Nephron progenitor cell (in vitro differentiated cells): Measurements from ENCODE around the gene ADGRL3.

Experiments used
- DNase-seq: peaks from one replicate; pipeline ENCODE4 v3.0.0; 2021
- H3K27ac Mint-ChIP-seq: 2 replicates; pipeline ENCODE4 v1.8.0; 2021; ENCODE audit warnings: mild to moderate bottlenecking, moderate library complexity, mixed read lengths
- H3K27me3 Mint-ChIP-seq: 2 replicates; pipeline ENCODE4 v1.8.0; 2021; ENCODE audit warnings: mild to moderate bottlenecking, low read depth, mixed read lengths; ENCODE audit not compliant: poor library complexity
- H3K36me3 Mint-ChIP-seq: 2 replicates; pipeline ENCODE4 v1.8.0; 2021; ENCODE audit warnings: low read depth, mixed read lengths
- H3K4me1 Mint-ChIP-seq: 2 replicates; pipeline ENCODE4 v1.8.0; 2021; ENCODE audit warnings: mixed read lengths
- H3K4me3 Mint-ChIP-seq: 2 replicates; pipeline ENCODE4 v1.8.0; 2021; ENCODE audit warnings: mild to moderate bottlenecking, moderate library complexity, mixed read lengths
- H3K9me3 Mint-ChIP-seq: 2 replicates; pipeline ENCODE4 v1.8.0; 2021; ENCODE audit warnings: mild to moderate bottlenecking, moderate library complexity, mixed read lengths
- CTCF ChIP-seq: fragments of 200-600 bp; sonication (generic); IDR thresholded peaks from 2 replicates; pipeline ENCODE4 v1.5.0; 2021; ENCODE audit warnings: antibody characterized with exemption

ADGRL3 gene

DNA sequence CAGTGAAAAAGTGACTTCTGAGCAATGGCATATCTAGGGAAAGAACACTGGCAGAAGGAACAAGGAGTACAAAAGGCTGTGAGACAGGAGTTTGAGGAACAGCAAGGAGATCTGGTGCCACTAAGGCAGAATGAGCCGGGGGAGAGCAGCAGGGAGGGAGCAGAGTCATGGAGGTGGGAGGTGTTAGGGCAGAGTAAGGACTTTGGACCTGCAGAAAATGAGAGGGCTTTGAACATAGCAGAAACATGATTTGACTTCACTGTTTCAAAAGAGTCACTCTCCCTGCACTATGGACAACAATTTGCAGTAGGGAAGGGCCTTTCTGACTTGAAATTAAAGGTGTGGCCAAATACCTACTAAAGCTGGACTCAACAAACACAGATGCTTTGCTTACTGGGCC, 356.2 kb downstream of the ADGRL3 start:
- no peak for DNase-seq
- H3K27ac Mint-ChIP-seq: no peak overlapping the region
- no peak overlapping the region for H3K4me3 Mint-ChIP-seq
- peaks cover 8% of the 10 kb centered on the region for H3K4me1 Mint-ChIP-seq
- H3K9me3 Mint-ChIP-seq: no peaks in the 10 kb centered on the region
- TF ChIP-seq CTCF: no peak
- H3K36me3 Mint-ChIP-seq: no peaks in the 10 kb centered on the region
- no peaks in the 10 kb centered on the region for H3K27me3 Mint-ChIP-seq

GRCh38 chr4:61559396-61559795, 359.3 kb downstream of the ADGRL3 start:
- Mint-ChIP-seq H3K9me3 (peaks cover 9% of the 10 kb centered on the region), H3K4me3 (no peak overlapping the region), H3K36me3 (peaks cover 14% of the 10 kb centered on the region), H3K27me3 (no peaks in the 10 kb centered on the region), H3K4me1 (peaks cover 8% of the 10 kb centered on the region), H3K27ac (no peak overlapping the region)
- DNase-seq: no peak
- TF ChIP-seq CTCF: no peak

- no peak for DNase-seq
- TF ChIP-seq CTCF: no peak
- Mint-ChIP-seq H3K4me3 (no peak overlapping the region), H3K36me3 (peaks cover 17% of the 10 kb centered on the region), H3K9me3 (peaks cover 9% of the 10 kb centered on the region), H3K4me1 (peaks cover under 1% of the 10 kb centered on the region), H3K27ac (no peak overlapping the region), H3K27me3 (no peaks in the 10 kb centered on the region)
These were observed 360.9 kb downstream of the ADGRL3 start for GRCh38 chr4:61561028-61561427.

DNA sequence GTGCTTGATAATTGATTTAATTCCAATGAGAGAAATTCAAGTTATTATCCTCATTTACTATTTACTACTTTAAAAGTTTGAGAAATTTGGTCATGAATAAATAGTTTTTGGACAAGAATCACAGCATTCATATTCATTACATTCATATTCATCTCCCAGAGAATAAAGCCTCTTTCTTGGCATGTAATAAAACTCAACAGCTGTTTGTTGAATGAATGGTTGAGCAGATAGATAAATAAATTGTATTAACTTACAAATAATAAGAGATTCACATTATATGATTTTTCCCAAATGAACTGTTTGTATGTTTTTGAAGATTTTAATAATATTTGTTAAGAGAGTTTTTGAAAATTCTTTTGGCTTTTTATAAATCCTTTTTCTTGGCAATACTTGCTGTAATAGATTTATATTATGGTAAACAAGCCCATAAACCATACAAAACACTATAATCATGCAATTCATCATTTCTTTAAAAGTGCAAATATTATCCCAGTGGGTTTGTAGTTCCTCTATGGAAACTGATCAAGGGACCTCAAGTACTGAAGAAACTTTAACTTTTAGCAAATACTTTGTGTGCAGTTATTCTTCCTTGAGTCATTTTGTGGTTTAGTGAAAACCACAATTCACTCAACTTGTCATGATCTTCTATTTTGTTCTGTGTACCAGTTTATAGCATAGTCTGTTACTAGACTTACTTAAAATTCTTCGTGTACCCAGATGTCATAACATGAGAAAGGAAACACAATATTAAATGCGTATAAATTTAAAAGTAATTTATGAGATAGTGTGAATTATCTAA, 371.8 kb downstream of the ADGRL3 start:
- no peak overlapping the region for H3K4me3 Mint-ChIP-seq
- no peak overlapping the region for H3K27ac Mint-ChIP-seq
- H3K27me3 Mint-ChIP-seq: peaks cover 3% of the 10 kb centered on the region
- H3K36me3 Mint-ChIP-seq: no peaks in the 10 kb centered on the region
- H3K4me1 Mint-ChIP-seq: no peaks in the 10 kb centered on the region
- DNase-seq: no peak
- no peaks in the 10 kb centered on the region for H3K9me3 Mint-ChIP-seq
- TF ChIP-seq CTCF: no peak

GRCh38 chr4:61575796-61576195, 375.7 kb downstream of the ADGRL3 start:
- no peak for TF ChIP-seq CTCF
- Mint-ChIP-seq H3K27ac (no peak overlapping the region), H3K9me3 (no peaks in the 10 kb centered on the region), H3K27me3 (peaks cover 3% of the 10 kb centered on the region), H3K4me3 (no peak overlapping the region), H3K4me1 (no peaks in the 10 kb centered on the region), H3K36me3 (no peaks in the 10 kb centered on the region)
- no peak for DNase-seq

- TF ChIP-seq CTCF: no peak
- Mint-ChIP-seq H3K27me3 (no peaks in the 10 kb centered on the region), H3K9me3 (no peaks in the 10 kb centered on the region)
These were observed 379.7 kb downstream of the ADGRL3 start for GRCh38 chr4:61579786-61580185.

More at GRCh38 chr4:61579786-61580185, 379.7 kb downstream of the ADGRL3 start:
- Mint-ChIP-seq H3K36me3 (no peaks in the 10 kb centered on the region), H3K4me1 (no peaks in the 10 kb centered on the region), H3K4me3 (no peak overlapping the region), H3K27ac (no peak overlapping the region)
- no peak for DNase-seq
